ENCODE results near the gene DOCK7.
A peak's percentile ranks its signal among the peaks of the same experiment; 100 is the strongest.
"Not testable (repeated sequence)": the region's sequence is repeated elsewhere in the genome, so short reads cannot be mapped to it uniquely, and the experiment has no call there.

DOCK7 gene

GRCh38 chr1:62687903-62688686 is at the start of gene DOCK7:
DOCK7 (minus strand) TSS chr1:62688386; CDS start chr1:62688264, 122 bp downstream.
- peak; percentile 90 for DNase-seq (ENCODE audit: low spot score)

- DNase-seq (ENCODE audit: low spot score), result no peak
These were observed 47.4 kb upstream of the DOCK7 start for GRCh38 chr1:62735491-62736171.

- no peak for DNase-seq (ENCODE audit: low spot score)
These were observed 44.1 kb upstream of the DOCK7 start for GRCh38 chr1:62732331-62732730.

- no peak for DNase-seq (ENCODE audit: low spot score)
These were observed 40.8 kb upstream of the DOCK7 start for GRCh38 chr1:62728963-62729362.

- no peak for DNase-seq (ENCODE audit: low spot score)
These were observed 39.6 kb upstream of the DOCK7 start for GRCh38 chr1:62727656-62728407.

- DNase-seq (ENCODE audit: low spot score), result no peak
These were observed 37.8 kb upstream of the DOCK7 start for GRCh38 chr1:62726011-62726442.

GRCh38 chr1:62725255-62725654 is 37.1 kb upstream of the DOCK7 start:
- DNase-seq (ENCODE audit: low spot score), result no peak

GRCh38 chr1:62724430-62724829 is 36.2 kb upstream of the DOCK7 start:
- no peak for DNase-seq (ENCODE audit: low spot score)

GRCh38 chr1:62723883-62724282 is 35.7 kb upstream of the DOCK7 start:
- DNase-seq (ENCODE audit: low spot score), result no peak

- no peak for DNase-seq (ENCODE audit: low spot score)
These were observed 34.6 kb upstream of the DOCK7 start for GRCh38 chr1:62722796-62723195.

GRCh38 chr1:62720946-62721554 is 32.9 kb upstream of the DOCK7 start:
- DNase-seq (ENCODE audit: low spot score), result no peak

GRCh38 chr1:62718400-62718799 is 30.2 kb upstream of the DOCK7 start:
- DNase-seq (ENCODE audit: low spot score), result not testable (repeated sequence)

- no peak for DNase-seq (ENCODE audit: low spot score)
These were observed 29.3 kb upstream of the DOCK7 start for GRCh38 chr1:62717483-62717882.

GRCh38 chr1:62716397-62716796 is 28.2 kb upstream of the DOCK7 start:
- no peak for DNase-seq (ENCODE audit: low spot score)

- no peak for DNase-seq (ENCODE audit: low spot score)
These were observed 24.4 kb upstream of the DOCK7 start for GRCh38 chr1:62712336-62713243.

GRCh38 chr1:62707744-62708120 is 19.5 kb upstream of the DOCK7 start:
- DNase-seq (ENCODE audit: low spot score), result no peak

- DNase-seq (ENCODE audit: low spot score), result no peak
These were observed 19.0 kb upstream of the DOCK7 start for GRCh38 chr1:62706985-62707743.

- DNase-seq (ENCODE audit: low spot score), result not testable (repeated sequence)
These were observed 10.0 kb upstream of the DOCK7 start for GRCh38 chr1:62698161-62698560.

- not testable (repeated sequence) for DNase-seq (ENCODE audit: low spot score)
These were observed 6.3 kb upstream of the DOCK7 start for GRCh38 chr1:62694479-62694878.

- no peak for DNase-seq (ENCODE audit: low spot score)
These were observed 4.9 kb upstream of the DOCK7 start for GRCh38 chr1:62693123-62693522.

Data from left forelimb (tissue), 1 donor.